ENCODE results near the gene OR6N1. TPM values are rescaled to one million over a fixed set of nuclear protein-coding genes. Genes with fewer than 3 reads are reported as not detected.

Gene OR6N1
- total and polyA plus RNA-seq, 3 donors from 2014 or later, result 1.0 TPM; not detected in 2

DNA sequence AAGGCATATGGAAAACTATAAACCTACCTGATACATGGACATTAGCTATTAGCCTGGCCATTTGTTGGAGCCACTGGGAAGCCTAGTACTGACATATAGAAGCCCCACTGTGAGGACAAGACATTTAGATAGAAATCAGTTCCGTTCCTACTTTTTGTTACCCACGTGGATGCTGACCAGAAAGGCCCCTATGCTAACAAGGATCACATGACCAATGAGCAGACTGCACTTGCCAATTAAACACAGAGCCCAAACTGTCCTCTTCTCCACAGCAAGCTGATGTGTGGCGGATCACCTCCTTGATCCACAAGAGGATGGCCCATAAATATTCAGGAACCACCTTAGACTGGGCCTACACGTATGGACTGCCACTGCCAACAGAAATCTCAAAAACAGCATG lies 40.3 kb downstream of the OR6N1 start:
- TF ChIP-seq, protein P1, sequence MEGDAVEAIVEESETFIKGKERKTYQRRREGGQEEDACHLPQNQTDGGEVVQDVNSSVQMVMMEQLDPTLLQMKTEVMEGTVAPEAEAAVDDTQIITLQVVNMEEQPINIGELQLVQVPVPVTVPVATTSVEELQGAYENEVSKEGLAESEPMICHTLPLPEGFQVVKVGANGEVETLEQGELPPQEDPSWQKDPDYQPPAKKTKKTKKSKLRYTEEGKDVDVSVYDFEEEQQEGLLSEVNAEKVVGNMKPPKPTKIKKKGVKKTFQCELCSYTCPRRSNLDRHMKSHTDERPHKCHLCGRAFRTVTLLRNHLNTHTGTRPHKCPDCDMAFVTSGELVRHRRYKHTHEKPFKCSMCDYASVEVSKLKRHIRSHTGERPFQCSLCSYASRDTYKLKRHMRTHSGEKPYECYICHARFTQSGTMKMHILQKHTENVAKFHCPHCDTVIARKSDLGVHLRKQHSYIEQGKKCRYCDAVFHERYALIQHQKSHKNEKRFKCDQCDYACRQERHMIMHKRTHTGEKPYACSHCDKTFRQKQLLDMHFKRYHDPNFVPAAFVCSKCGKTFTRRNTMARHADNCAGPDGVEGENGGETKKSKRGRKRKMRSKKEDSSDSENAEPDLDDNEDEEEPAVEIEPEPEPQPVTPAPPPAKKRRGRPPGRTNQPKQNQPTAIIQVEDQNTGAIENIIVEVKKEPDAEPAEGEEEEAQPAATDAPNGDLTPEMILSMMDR (IDR thresholded peaks at IDR 0.05), result no peak
- no peak for TF ChIP-seq POLR2A (IDR thresholded peaks at IDR 0.05)
- WGBS, 2 donors, result 80 to 84% methylated on average over 4 of the region's 4 CpGs
- no peaks in the 10 kb centered on the region for H3K4me1 ChIP-seq
- no peak overlapping the region for H3K4me3 ChIP-seq
- no peak for DNase-seq
- no peak overlapping the region for H3K27ac ChIP-seq
- H3K9me3 ChIP-seq, result no peaks in the 10 kb centered on the region
- intact Hi-C loops (cut with DNase I; ENCODE audit: low total_unique reads), result no loop called here
- H3K36me3 ChIP-seq (ENCODE audit: low read depth, missing control alignments), result no peaks in the 10 kb centered on the region
- H3K27me3 ChIP-seq, result no peaks in the 10 kb centered on the region

DNA sequence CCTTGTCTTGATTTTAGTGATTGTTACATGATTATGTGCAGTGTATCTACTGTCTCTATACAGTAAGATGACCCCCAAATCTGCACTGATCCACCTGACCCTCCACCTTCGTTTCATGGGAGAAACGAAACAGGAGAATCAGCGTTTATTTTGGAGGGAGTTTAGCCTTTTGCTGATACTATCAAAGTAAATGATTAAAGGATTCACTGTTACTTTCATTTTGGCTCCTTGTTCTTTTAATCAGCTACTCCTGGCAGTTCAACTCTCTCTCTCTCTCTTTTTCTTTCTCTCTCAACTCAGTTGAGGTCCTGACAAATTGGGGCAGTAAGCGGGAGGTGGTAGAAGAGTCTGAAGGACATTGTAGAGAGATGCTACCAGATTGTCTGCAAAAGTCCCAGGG lies 41.5 kb downstream of the OR6N1 start:
- H3K4me1 ChIP-seq, result no peaks in the 10 kb centered on the region
- 52 to 71% methylated on average over 4 of the region's 4 CpGs for WGBS, 2 donors
- no peak overlapping the region for H3K27ac ChIP-seq
- no peaks in the 10 kb centered on the region for H3K36me3 ChIP-seq (ENCODE audit: low read depth, missing control alignments)
- H3K4me3 ChIP-seq, result no peak overlapping the region
- H3K27me3 ChIP-seq, result no peaks in the 10 kb centered on the region
- TF ChIP-seq POLR2A (IDR thresholded peaks at IDR 0.05), result no peak
- TF ChIP-seq, protein P1 (IDR thresholded peaks at IDR 0.05), result no peak
- intact Hi-C loops (cut with DNase I; ENCODE audit: low total_unique reads), result no loop called here
- no peak for DNase-seq
- no peaks in the 10 kb centered on the region for H3K9me3 ChIP-seq

- no peak for DNase-seq
- WGBS, 2 donors, result 75 to 85% methylated on average over 3 of the region's 3 CpGs
- TF ChIP-seq, protein P1 (IDR thresholded peaks at IDR 0.05), result no peak
- TF ChIP-seq POLR2A (IDR thresholded peaks at IDR 0.05), result no peak
- intact Hi-C loops (cut with DNase I; ENCODE audit: low total_unique reads), result no loop called here
- H3K27ac ChIP-seq, result no peak overlapping the region
- no peaks in the 10 kb centered on the region for H3K4me1 ChIP-seq
- no peaks in the 10 kb centered on the region for H3K36me3 ChIP-seq (ENCODE audit: low read depth, missing control alignments)
- no peaks in the 10 kb centered on the region for H3K27me3 ChIP-seq
- H3K4me3 ChIP-seq, result no peak overlapping the region
- no peaks in the 10 kb centered on the region for H3K9me3 ChIP-seq
Measured at GRCh38 chr1:158728510-158729225, 43.3 kb downstream of the OR6N1 start.

DNA sequence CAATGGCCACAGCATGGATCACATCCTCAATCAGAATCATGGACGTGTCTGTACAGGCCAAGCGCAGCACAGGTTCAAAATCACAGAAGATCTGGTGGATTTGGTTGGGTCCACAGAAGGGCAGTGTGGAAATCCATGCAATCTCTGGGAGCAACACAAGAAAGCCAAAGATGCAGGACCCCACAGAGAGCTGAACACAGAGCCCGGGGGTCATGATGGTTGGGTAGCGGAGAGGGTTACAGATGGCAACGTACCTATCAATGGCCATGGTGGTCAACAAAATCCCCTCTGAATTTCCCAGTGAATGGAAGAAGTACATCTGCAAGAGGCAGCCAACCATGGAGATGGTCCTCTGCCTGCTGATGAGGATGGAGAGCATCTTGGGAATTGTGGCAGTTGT lies 47.6 kb downstream of the OR6N1 start:
- no peaks in the 10 kb centered on the region for H3K36me3 ChIP-seq (ENCODE audit: low read depth, missing control alignments)

More for the DNA sequence above, 47.6 kb downstream of the OR6N1 start:
- no peaks in the 10 kb centered on the region for H3K27me3 ChIP-seq
- WGBS, 2 donors, result 95 to 97% methylated on average over 5 of the region's 5 CpGs
- H3K4me1 ChIP-seq, result no peaks in the 10 kb centered on the region
- intact Hi-C loops (cut with DNase I; ENCODE audit: low total_unique reads), result no loop called here
- H3K4me3 ChIP-seq, result no peak overlapping the region
- no peak for DNase-seq
- no peak overlapping the region for H3K27ac ChIP-seq
- H3K9me3 ChIP-seq, result no peaks in the 10 kb centered on the region
- TF ChIP-seq, protein P1 (IDR thresholded peaks at IDR 0.05), result no peak
- TF ChIP-seq POLR2A (IDR thresholded peaks at IDR 0.05), result no peak

Measured in testis (tissue), 3 donors.